H1 (cell line): ENCODE data around the gene DNAJB6. TPM values are rescaled to one million over a fixed set of nuclear protein-coding genes. Genes with fewer than 3 reads are reported as not detected.
A peak's percentile ranks its signal among the peaks of the same experiment; 100 is the strongest.

Source experiments
- CTCF ChIA-PET: fragments of 300-600 bp; sonication (Branson Sonifier 250); formaldehyde crosslinking; loops from one replicate; lab custom pipeline; 2021; ENCODE audit not compliant: partially characterized antibody; lab: Charles Lee
- POLR2A ChIA-PET: fragments of 300-600 bp; sonication (Branson Sonifier 250); formaldehyde crosslinking; loops from one replicate; lab custom pipeline; 2021; ENCODE audit warnings: inconsistent platforms; ENCODE audit not compliant: partially characterized antibody; lab: Charles Lee
- DNase-seq, 2 experiments: peaks; one replicate each; pipeline versions ENCODE4 v3.0.0 to v3.0.0-alpha.2; 2010 to 2022; ENCODE audit warnings: low spot score in 2 of 2, low read depth in 1 of 2, mixed read lengths in 1 of 2
- FAIRE-seq: peaks from 2 replicates; lab custom pipeline; 2011; peaks lifted over from hg19 to GRCh38; lab: Jason Lieb, UNC
- H2AFZ ChIP-seq: 2 replicates; pipeline ENCODE4 v1.8.1; 2012; ENCODE audit warnings: low read length, inconsistent platforms
- H2AK5ac ChIP-seq: 2 replicates; pipeline ENCODE4 v1.6.1; 2013; ENCODE audit warnings: low read depth, low read length
- H2BK120ac ChIP-seq: replicated peaks from 2 replicates; pipeline ENCODE3; 2013; ENCODE audit warnings: low read depth, low read length, inconsistent platforms
- H2BK12ac ChIP-seq: 2 replicates; pipeline ENCODE4 v1.6.1; 2013; ENCODE audit warnings: low read depth, low read length
- H2BK15ac ChIP-seq: 2 replicates; pipeline ENCODE4 v1.6.1; 2013; ENCODE audit warnings: low read length
- H2BK20ac ChIP-seq: 2 replicates; pipeline ENCODE4 v1.6.1; 2013; ENCODE audit warnings: low read length
- H2BK5ac ChIP-seq: 2 replicates; pipeline ENCODE4 v1.6.1; 2013; ENCODE audit warnings: low read depth, low read length
- H3K14ac ChIP-seq: 2 replicates; pipeline ENCODE4 v1.6.1; 2013; ENCODE audit warnings: inconsistent platforms; ENCODE audit not compliant: insufficient read length
- H3K18ac ChIP-seq: 2 replicates; pipeline ENCODE4 v1.6.1; 2013; ENCODE audit warnings: low read length; ENCODE audit errors: extremely low read depth
- H3K23ac ChIP-seq: 2 replicates; pipeline ENCODE4 v1.6.1; 2013; ENCODE audit warnings: inconsistent platforms; ENCODE audit not compliant: insufficient read length
- H3K23me2 ChIP-seq: 2 replicates; pipeline ENCODE4 v1.6.1; 2013; ENCODE audit warnings: low read depth, low read length
- H3K27ac ChIP-seq: 2 replicates; pipeline ENCODE4 v1.6.1; 2011; ENCODE audit warnings: low read depth, low read length, inconsistent platforms
- H3K27me3 ChIP-seq, 4 experiments: replicated peaks in 1 of 4; 1 replicate in 1 of 4; 2 replicates in 3 of 4; pipeline versions ENCODE4 v1.6.1 to v1.8.1; 2011 to 2013; ENCODE audit warnings: low read length in 3 of 4, mild to moderate bottlenecking in 3 of 4, inconsistent platforms in 2 of 4, mixed read lengths in 2 of 4, moderate library complexity in 1 of 4; ENCODE audit not compliant: control insufficient read depth in 3 of 4, insufficient read depth in 3 of 4; ENCODE audit errors: extremely low read depth in 1 of 4
- H3K36me3 ChIP-seq, 4 experiments: 2 replicates each; pipeline versions ENCODE4 v1.6.1 to v1.8.1; 2011 to 2013; ENCODE audit warnings: mild to moderate bottlenecking in 4 of 4, low read length in 3 of 4, moderate library complexity in 2 of 4, control low read depth in 1 of 4, inconsistent platforms in 1 of 4; ENCODE audit not compliant: insufficient read depth in 4 of 4, control insufficient read depth in 2 of 4
- H3K4ac ChIP-seq: replicated peaks from 2 replicates; pipeline ENCODE3; 2013; ENCODE audit warnings: low read length, low read depth, mixed read lengths, inconsistent platforms; ENCODE audit not compliant: insufficient read length
- H3K4me1 ChIP-seq, 4 experiments: replicated peaks in 1 of 4; 1 replicate in 1 of 4; 2 replicates in 3 of 4; pipeline versions ENCODE4 v1.6.1 to v1.8.1; 2011 to 2013; ENCODE audit warnings: low read length in 3 of 4, inconsistent platforms in 2 of 4, mixed read lengths in 1 of 4; ENCODE audit not compliant: insufficient read depth in 4 of 4, control insufficient read depth in 3 of 4
- H3K4me2 ChIP-seq, 2 experiments: 2 replicates each; pipeline versions ENCODE4 v1.6.1 to v1.8.1; 2011 to 2013; ENCODE audit warnings: low read depth in 2 of 2, low read length in 2 of 2, control low read depth in 1 of 2, inconsistent platforms in 1 of 2, mild to moderate bottlenecking in 1 of 2; ENCODE audit not compliant: insufficient read depth in 1 of 2
- H3K4me3 ChIP-seq, 4 experiments: fragments of 200-600, 300-600 bp in 1 of 4; sonication (generic), shearing (Covaris generic), sonication (Bioruptor Twin) in 1 of 4; 2 replicates each; pipeline versions ENCODE4 v1.5.1 to v1.8.1; 2011 to 2016; ENCODE audit warnings: low read length in 4 of 4, low read depth in 3 of 4, control low read depth in 2 of 4, inconsistent platforms in 2 of 4, mild to moderate bottlenecking in 2 of 4, mixed read lengths in 1 of 4, moderate library complexity in 1 of 4; ENCODE audit not compliant: insufficient read depth in 2 of 4; ENCODE audit errors: extremely low read depth in 1 of 4
- H3K56ac ChIP-seq: replicated peaks from 2 replicates; pipeline ENCODE3; 2013; ENCODE audit warnings: low read depth, mild to moderate bottlenecking, mixed read lengths, low read length, inconsistent platforms; ENCODE audit not compliant: insufficient read length
- H3K79me1 ChIP-seq: 2 replicates; pipeline ENCODE4 v1.6.1; 2013; ENCODE audit warnings: low read depth, low read length, control low read depth
- H3K79me2 ChIP-seq, 2 experiments: 2 replicates each; pipeline versions ENCODE4 v1.6.1 to v1.8.1; 2012 to 2013; ENCODE audit warnings: low read length in 2 of 2, mild to moderate bottlenecking in 2 of 2, inconsistent platforms in 1 of 2; ENCODE audit not compliant: insufficient read depth in 2 of 2, control insufficient read depth in 1 of 2
- H3K9ac ChIP-seq, 4 experiments: replicated peaks in 1 of 4; 1 replicate in 1 of 4; 2 replicates in 3 of 4; pipeline versions ENCODE4 v1.6.1 to v1.8.1; 2011 to 2013; ENCODE audit warnings: low read depth in 3 of 4, low read length in 3 of 4, control low read depth in 2 of 4, mild to moderate bottlenecking in 2 of 4, moderate library complexity in 2 of 4, inconsistent platforms in 1 of 4; ENCODE audit errors: extremely low read depth in 1 of 4
- H3K9me3 ChIP-seq, 2 experiments: 2 replicates each; pipeline versions ENCODE4 v1.6.1 to v1.8.1; 2012 to 2013; ENCODE audit warnings: mild to moderate bottlenecking in 2 of 2, moderate library complexity in 2 of 2, control low read depth in 1 of 2, inconsistent platforms in 1 of 2, low read depth in 1 of 2, low read length in 1 of 2, mixed read lengths in 1 of 2; ENCODE audit not compliant: insufficient read depth in 2 of 2
- H4K20me1 ChIP-seq, 2 experiments: replicated peaks in 1 of 2; 2 replicates each; pipeline versions ENCODE3 to v1.8.1; 2011 to 2013; ENCODE audit warnings: inconsistent platforms in 2 of 2, low read length in 2 of 2, mild to moderate bottlenecking in 1 of 2; ENCODE audit not compliant: insufficient read depth in 2 of 2, control insufficient read depth in 1 of 2
- H4K5ac ChIP-seq: 2 replicates; pipeline ENCODE4 v1.6.1; 2013; ENCODE audit warnings: low read length, low read depth, mixed read lengths, inconsistent platforms; ENCODE audit not compliant: insufficient read length
- H4K8ac ChIP-seq: 2 replicates; pipeline ENCODE4 v1.8.0; 2013; ENCODE audit warnings: mild to moderate bottlenecking, moderate library complexity, low read length, inconsistent platforms; ENCODE audit not compliant: insufficient read depth; ENCODE audit errors: extremely low read depth
- H4K91ac ChIP-seq: replicated peaks from 2 replicates; pipeline ENCODE3; 2013; ENCODE audit warnings: low read length, mixed read lengths, inconsistent platforms; ENCODE audit not compliant: insufficient read length
- CEBPB ChIP-seq: IDR thresholded peaks from 2 replicates; pipeline ENCODE4 v1.6.1; 2012; ENCODE audit warnings: low read depth, low read length
- E2F6 ChIP-seq: IDR thresholded peaks from 2 replicates; pipeline ENCODE4 v1.6.1; 2012; ENCODE audit warnings: inconsistent platforms
- EZH2 ChIP-seq: fragments of 200-600 bp; sonication (generic); IDR thresholded peaks from 2 replicates; pipeline ENCODE4 v1.7.1; 2012; ENCODE audit warnings: low read depth, mild to moderate bottlenecking, moderate library complexity, low read length, inconsistent platforms; ENCODE audit not compliant: severe bottlenecking
- GABPA ChIP-seq: IDR thresholded peaks from 2 replicates; pipeline ENCODE4 v1.6.1; 2011; ENCODE audit warnings: mild to moderate bottlenecking, low read length, moderate library complexity, borderline replicate concordance; ENCODE audit not compliant: insufficient read depth
- HDAC6 ChIP-seq: IDR thresholded peaks from one replicate; pipeline ENCODE4 v1.7.1; 2012; ENCODE audit warnings: low read depth, mild to moderate bottlenecking, inconsistent platforms, low read length, moderate library complexity
- JUN ChIP-seq: IDR thresholded peaks from 2 replicates; pipeline ENCODE4 v1.6.1; 2011; ENCODE audit warnings: low read depth, mild to moderate bottlenecking, improper control_type of control experiment, low read length
- KDM5A ChIP-seq: fragments of 200-600 bp; IDR thresholded peaks from 2 replicates; pipeline ENCODE4 v1.7.1; 2012; ENCODE audit warnings: mild to moderate bottlenecking, low read length, inconsistent platforms, mixed read lengths
- NRF1 ChIP-seq: IDR thresholded peaks from 2 replicates; pipeline ENCODE4 v1.6.1; 2011; ENCODE audit warnings: mild to moderate bottlenecking, low read depth, low read length, improper control_type of control experiment
- PHF8 ChIP-seq: fragments of 200-600 bp; sonication (generic); conservative IDR thresholded peaks from 2 replicates; pipeline ENCODE4 v1.7.1; 2012; ENCODE audit warnings: low read depth, mild to moderate bottlenecking, inconsistent platforms, low read length, moderate library complexity
- SIN3A ChIP-seq, 2 experiments: IDR thresholded peaks in 1 of 2; conservative IDR thresholded peaks in 1 of 2; 2 replicates each; pipeline ENCODE4 v1.6.1; 2011 to 2012; ENCODE audit warnings: low read length in 2 of 2, improper control_type of control experiment in 1 of 2, low read depth in 1 of 2, mild to moderate bottlenecking in 1 of 2
- SP4 ChIP-seq: IDR thresholded peaks from 2 replicates; pipeline ENCODE4 v1.6.1; 2012; ENCODE audit warnings: low read length, inconsistent platforms
- ZNF274 ChIP-seq: IDR thresholded peaks from 2 replicates; pipeline ENCODE4 v1.7.0; 2012; ENCODE audit warnings: low read length, borderline replicate concordance; ENCODE audit errors: extremely low read depth
- WGBS, 2 experiments: shearing (Covaris generic) in 1 of 2; methylation state at CpG; one replicate each; pipeline versions ENCODE4 v1.1.6 to v1.1.7; 2013 to 2015; ENCODE audit warnings: low lambda C conversion rate in 2 of 2, mixed read lengths in 2 of 2, inconsistent platforms in 1 of 2, low coverage in 1 of 2, missing lambda C conversion rate in 1 of 2; ENCODE audit not compliant: insufficient replicate concordance in 2 of 2, insufficient coverage in 1 of 2, insufficient read length in 1 of 2; ENCODE audit errors: extremely low coverage in 1 of 2, missing lambda C conversion rate in 1 of 2; 5-methylcytosine and 5-hydroxymethylcytosine counted together
- polyA plus RNA-seq, 7 experiments: library from polyadenylated mRNA; depleted of rRNA in 3 of 7; stranded (reverse) in 5 of 7; unstranded in 2 of 7; fragments of >200 nt in 5 of 7; fragments of 200-250 nt in 2 of 7; gene quantifications; 1 replicate in 5 of 7; 2 replicates in 1 of 7; 4 replicates in 1 of 7; pipeline versions ENCODE4 v1.2.1 to v1.2.3, GENCODE V29; 2011 to 2013; ENCODE audit warnings: missing spikeins in 2 of 7, mixed read lengths in 2 of 7
- total RNA-seq: library from RNA; stranded (reverse); fragmentation: NEBNext Ultra II Directional; extraction: Animal tissue kit (Norgen Biotek cat#: 25700); gene quantifications from 2 replicates; pipeline ENCODE4 v1.2.1, GENCODE V29; 2021

Gene DNAJB6
- total and polyA plus RNA-seq, 2 of the 8 experiments (the other 6 are each of a cell fraction or from before 2014, with no cell fraction given), result 166 to 295 TPM

DNA sequence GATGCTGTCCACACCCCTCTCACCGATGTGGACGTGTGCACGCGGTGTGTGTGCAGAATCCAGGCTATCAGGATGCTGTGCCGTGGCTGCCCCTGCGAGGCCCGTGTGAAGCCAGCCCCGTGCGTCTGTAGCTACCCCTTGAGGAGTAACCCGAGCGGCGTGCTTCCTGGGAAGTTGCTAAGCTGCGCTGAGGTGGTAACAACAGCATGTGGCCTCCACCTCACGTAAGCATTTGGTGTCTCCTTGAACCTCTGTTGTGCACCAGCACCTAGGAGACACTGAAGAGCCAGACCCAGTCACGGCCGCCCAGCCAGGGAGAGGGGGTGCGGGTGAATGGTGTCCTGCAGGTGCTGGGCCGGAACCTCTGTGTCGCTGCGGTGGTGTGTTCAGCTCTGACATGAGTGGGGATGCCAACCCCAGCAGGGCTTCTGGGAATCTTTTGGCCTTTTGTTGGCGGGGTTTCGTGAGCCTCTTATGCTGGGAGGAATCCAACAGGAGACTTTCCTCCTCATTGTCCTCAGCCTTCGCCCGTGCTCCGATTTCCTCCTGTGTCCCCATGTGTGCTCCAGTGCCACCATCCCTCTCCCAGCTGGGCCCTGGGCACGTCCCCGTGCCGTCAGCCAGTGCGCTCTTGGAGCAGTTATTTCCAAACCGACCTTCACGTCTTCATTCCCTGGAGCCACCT, 60.4 kb downstream of the DNAJB6 start:
- no peak overlapping the region for H2BK12ac ChIP-seq
- FAIRE-seq (no peak), DNase-seq (no peak)
- no peak overlapping the region for H3K4me2 ChIP-seq
- H3K4ac ChIP-seq, result peak overlapping the region; percentile 75
- no peaks in the 10 kb centered on the region for H3K23me2 ChIP-seq
- POLR2A ChIA-PET, result interaction anchor here (0.7 to 2.0 kb wide), 7 partner anchors 10 to 1190 kb away, joined by 3 to 5 read pairs (median 3); partner anchors contain the start of gene PTPRN2
- H2BK120ac ChIP-seq, result no peak overlapping the region
- H3K36me3 ChIP-seq, result peaks cover 2 to 52% (median 16%) of the 10 kb centered on the region in 4 experiments
- peaks cover 0 to 3% (median 3%) of the 10 kb centered on the region in 4 experiments; a peak in 3 of 7 replicates for H3K4me1 ChIP-seq
- H4K5ac ChIP-seq, result no peak overlapping the region
- WGBS, 2 experiments, result 94% methylated on average over 31 of the region's 31 CpGs; no CpG with 5 or more reads in 1 of the 2 experiments
- H3K79me1 ChIP-seq, result peaks cover 22% of the 10 kb centered on the region
- no peak overlapping the region for H3K4me3 ChIP-seq
- no peak overlapping the region for H2AFZ ChIP-seq
- H4K91ac ChIP-seq, result no peak overlapping the region
- no peak overlapping the region for H3K27ac ChIP-seq
- H3K56ac ChIP-seq, result no peak overlapping the region
- H2BK20ac ChIP-seq, result no peak overlapping the region
- no peaks in the 10 kb centered on the region for H3K9me3 ChIP-seq
- H3K9ac ChIP-seq, result no peak overlapping the region
- H4K8ac ChIP-seq, result no peak overlapping the region
- no peak overlapping the region; the same call in 1 of the 2 replicates for H2BK5ac ChIP-seq
- peaks cover 15 to 33% of the 10 kb centered on the region in 2 experiments for H4K20me1 ChIP-seq
- no peaks in the 10 kb centered on the region for H3K27me3 ChIP-seq
- no peak overlapping the region for H3K14ac ChIP-seq
- CTCF ChIA-PET, result interaction anchor here (0.9 to 3.5 kb wide), 12 partner anchors 9 to 186 kb away, joined by 3 to 28 read pairs (median 4); no protein-coding TSS in a partner anchor
- peaks cover 5 to 94% of the 10 kb centered on the region in 2 experiments for H3K79me2 ChIP-seq
- H3K23ac ChIP-seq, result no peak overlapping the region
- H2AK5ac ChIP-seq, result no peak overlapping the region
- peak overlapping the region; percentile 15 for H3K18ac ChIP-seq
- H2BK15ac ChIP-seq, result no peak overlapping the region
- TF ChIP-seq E2F6 (no peak), ZNF274 (no peak), GABPA (no peak), HDAC6 (no peak), CEBPB (no peak), EZH2 (no peak), SP4 (no peak), PHF8 (no peak), NRF1 (no peak), JUN (no peak), SIN3A (conservative IDR thresholded peaks at IDR 0.05 in 1 of 2, IDR thresholded peaks at IDR 0.05 in 1 of 2; ENCODE audit: low read depth in 1 of 2, low read length in 2 of 2) (no peak), KDM5A (no peak)
